Measurements from ENCODE around the gene MRM1.

DNA sequence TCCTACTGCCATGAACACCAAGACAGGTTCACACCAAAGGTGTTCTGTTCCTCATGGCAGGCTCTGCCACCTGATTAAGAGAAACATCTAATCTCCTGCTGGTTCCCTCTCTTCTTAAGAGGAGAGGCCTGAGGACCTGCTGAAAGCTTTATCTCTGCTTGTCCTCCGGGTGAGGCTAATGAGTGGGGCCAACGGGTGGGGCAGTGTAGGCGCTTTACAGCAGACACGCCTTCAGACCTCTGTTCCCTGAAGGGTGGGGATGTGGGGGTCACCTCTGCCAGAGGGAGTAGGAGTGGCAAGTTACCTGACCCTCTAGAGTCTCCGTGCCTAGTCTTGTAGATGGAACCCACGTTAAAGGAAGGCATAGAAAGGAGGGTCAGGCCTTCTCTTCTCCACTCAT lies 4.2 kb upstream of the MRM1 start:
- TF ChIP-seq CTCF (IDR thresholded peaks at IDR 0.05; ENCODE audit: insufficient read depth, low read depth, low read length) (no peak), EZH2 (IDR thresholded peaks at IDR 0.05; ENCODE audit: insufficient read depth, low read length) (no peak)

Measured in astrocyte (in vitro differentiated cells and primary cell).